SK-N-SH treated with all-trans-retinoic acid at 6 μM for 48 hours (cell line): ENCODE data around the gene PPFIBP1.

ENCODE experiments used
- ATAC-seq: fragments of 200-7000 bp; cut with Tn5 transposase; 3 replicates; pipeline ENCODE4 v1.9.1; 2020; ENCODE audit warnings: mild to moderate bottlenecking, moderate library complexity
- ARNTL ChIP-seq: fragments of 450-650 bp; formaldehyde crosslinking; IDR thresholded peaks from 2 replicates; pipeline ENCODE4 v1.5.0; 2020; ENCODE audit warnings: low read depth, mild to moderate bottlenecking, moderate library complexity, borderline replicate concordance
- BACH2 ChIP-seq: fragments of 250-450 bp; sonication (Bioruptor Pico); IDR thresholded peaks from 2 replicates; pipeline ENCODE4 v1.9.0; 2021; ENCODE audit warnings: mild to moderate bottlenecking, borderline replicate concordance
- CSDC2 ChIP-seq: fragments of 250-450 bp; sonication (Bioruptor Pico); IDR thresholded peaks from 2 replicates; pipeline ENCODE4 v1.5.0; 2020; ENCODE audit warnings: mild to moderate bottlenecking, moderate library complexity
- ESRRG ChIP-seq: fragments of 250-450 bp; sonication (Bioruptor Pico); IDR thresholded peaks from 2 replicates; pipeline ENCODE4 v1.6.1; 2021; ENCODE audit warnings: mild to moderate bottlenecking
- GLIS3 ChIP-seq: fragments of 250-450 bp; sonication (Bioruptor Pico); IDR thresholded peaks from 2 replicates; pipeline ENCODE4 v1.5.0; 2020; ENCODE audit warnings: mild to moderate bottlenecking, moderate library complexity
- ISL1 ChIP-seq: fragments of 250-450 bp; sonication (Bioruptor Pico); IDR thresholded peaks from 2 replicates; pipeline ENCODE4 v2.1.2; 2022; ENCODE audit warnings: mild to moderate bottlenecking, moderate library complexity
- OSR1 ChIP-seq: fragments of 250-450 bp; sonication (Bioruptor Pico); IDR thresholded peaks from 2 replicates; pipeline ENCODE4 v1.8.0; 2022; ENCODE audit warnings: moderate library complexity, mild to moderate bottlenecking, inconsistent platforms
- PPARA ChIP-seq: fragments of 250-450 bp; sonication (Bioruptor Pico); IDR thresholded peaks from 2 replicates; pipeline ENCODE4 v1.5.0; 2020; ENCODE audit warnings: mild to moderate bottlenecking, borderline replicate concordance
- RARB ChIP-seq: fragments of 250-450 bp; sonication (Bioruptor Pico); IDR thresholded peaks from 2 replicates; pipeline ENCODE4 v1.8.0; 2021; ENCODE audit warnings: mild to moderate bottlenecking, moderate library complexity
- SNAI2 ChIP-seq: fragments of 250-450 bp; sonication (Bioruptor Pico); IDR thresholded peaks from 2 replicates; pipeline ENCODE4 v1.5.0; 2020; ENCODE audit warnings: mild to moderate bottlenecking, moderate library complexity
- TCF4 ChIP-seq: fragments of 250-450 bp; sonication (Bioruptor Pico); IDR thresholded peaks from 2 replicates; pipeline ENCODE4 v1.8.0; 2021; ENCODE audit warnings: mild to moderate bottlenecking, moderate library complexity, borderline replicate concordance
- ZFP3 ChIP-seq: fragments of 250-450 bp; sonication (Bioruptor Pico); IDR thresholded peaks from 2 replicates; pipeline ENCODE4 v1.5.0; 2020; ENCODE audit warnings: mild to moderate bottlenecking, moderate library complexity
- ZFP30 ChIP-seq: fragments of 450-650 bp; formaldehyde crosslinking; IDR thresholded peaks from 2 replicates; pipeline ENCODE4 v1.5.0; 2022; ENCODE audit warnings: mild to moderate bottlenecking, moderate library complexity
- ZNF565 ChIP-seq: fragments of 450-650 bp; formaldehyde crosslinking; conservative IDR thresholded peaks from 2 replicates; pipeline ENCODE4 v1.5.0; 2020; ENCODE audit warnings: low read depth, mild to moderate bottlenecking, moderate library complexity
- ZNF70 ChIP-seq: fragments of 450-650 bp; formaldehyde crosslinking; IDR thresholded peaks from 2 replicates; pipeline ENCODE4 v1.5.0; 2020; ENCODE audit warnings: mild to moderate bottlenecking, moderate library complexity
- TF ChIP-seq, protein P1 (sequence below): fragments of 250-450 bp; sonication (Bioruptor Pico); IDR thresholded peaks from 2 replicates; pipeline ENCODE4 v1.8.0; 2021; ENCODE audit warnings: low read depth, mild to moderate bottlenecking, moderate library complexity, borderline replicate concordance
- TF ChIP-seq, protein P2 (sequence below): fragments of 250-450 bp; sonication (Bioruptor Pico); IDR thresholded peaks from 2 replicates; pipeline ENCODE4 v1.5.0; 2020; ENCODE audit warnings: mild to moderate bottlenecking, moderate library complexity
- TF ChIP-seq, protein P3 (sequence below): fragments of 250-450 bp; sonication (Bioruptor Pico); IDR thresholded peaks from 2 replicates; pipeline ENCODE4 v1.8.0; 2020; ENCODE audit warnings: mild to moderate bottlenecking, moderate library complexity, borderline replicate concordance
- TF ChIP-seq, protein P4 (sequence below): fragments of 250-450 bp; sonication (Bioruptor Pico); IDR thresholded peaks from 2 replicates; pipeline ENCODE4 v1.5.1; 2020; ENCODE audit warnings: low read depth, mild to moderate bottlenecking, moderate library complexity

PPFIBP1 gene

DNA sequence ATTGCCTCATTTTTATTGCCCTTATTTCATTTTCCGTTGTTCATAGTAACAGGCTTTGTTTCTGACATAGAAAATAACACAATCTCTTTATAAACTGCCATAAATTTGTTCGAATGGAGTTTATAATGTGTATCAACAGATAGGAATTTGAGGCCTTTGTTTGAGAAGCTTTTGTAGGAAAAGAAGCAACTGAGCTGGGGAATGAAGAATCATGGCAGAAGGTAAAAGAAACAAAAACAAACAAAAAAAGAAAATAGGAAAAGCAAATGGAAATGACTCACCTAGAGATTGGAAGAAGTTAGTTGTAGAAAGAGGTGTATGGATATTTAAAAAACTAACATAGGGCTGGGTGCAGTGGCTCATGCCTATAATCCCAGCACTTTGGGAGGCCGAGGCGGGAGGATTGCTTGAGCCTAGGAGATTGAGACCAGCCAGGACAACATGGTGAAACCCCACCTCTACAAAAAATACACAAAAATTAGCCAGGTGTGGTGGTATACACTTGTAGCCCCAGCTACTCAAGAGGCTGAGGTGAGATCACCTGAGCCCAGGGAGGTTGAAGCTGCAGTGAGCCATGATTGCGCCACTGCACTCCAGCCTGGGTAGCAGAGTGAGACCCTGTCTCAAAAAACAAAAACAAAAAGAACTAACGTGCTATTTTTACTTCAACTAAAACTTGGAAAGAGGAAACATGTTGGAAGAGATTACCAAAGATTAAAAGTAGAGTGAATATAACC lies 171.7 kb downstream of the PPFIBP1 start (continued):
- TF ChIP-seq, protein P1, sequence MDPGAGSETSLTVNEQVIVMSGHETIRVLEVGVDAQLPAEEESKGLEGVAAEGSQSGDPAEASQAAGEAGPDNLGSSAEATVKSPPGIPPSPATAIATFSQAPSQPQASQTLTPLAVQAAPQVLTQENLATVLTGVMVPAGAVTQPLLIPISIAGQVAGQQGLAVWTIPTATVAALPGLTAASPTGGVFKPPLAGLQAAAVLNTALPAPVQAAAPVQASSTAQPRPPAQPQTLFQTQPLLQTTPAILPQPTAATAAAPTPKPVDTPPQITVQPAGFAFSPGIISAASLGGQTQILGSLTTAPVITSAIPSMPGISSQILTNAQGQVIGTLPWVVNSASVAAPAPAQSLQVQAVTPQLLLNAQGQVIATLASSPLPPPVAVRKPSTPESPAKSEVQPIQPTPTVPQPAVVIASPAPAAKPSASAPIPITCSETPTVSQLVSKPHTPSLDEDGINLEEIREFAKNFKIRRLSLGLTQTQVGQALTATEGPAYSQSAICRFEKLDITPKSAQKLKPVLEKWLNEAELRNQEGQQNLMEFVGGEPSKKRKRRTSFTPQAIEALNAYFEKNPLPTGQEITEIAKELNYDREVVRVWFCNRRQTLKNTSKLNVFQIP (CRISPR knock-in tag), result no peak
- TF ChIP-seq TCF4 (no peak), ARNTL (CRISPR knock-in tag) (no peak), ZNF565 (CRISPR knock-in tag) (no peak)

DNA sequence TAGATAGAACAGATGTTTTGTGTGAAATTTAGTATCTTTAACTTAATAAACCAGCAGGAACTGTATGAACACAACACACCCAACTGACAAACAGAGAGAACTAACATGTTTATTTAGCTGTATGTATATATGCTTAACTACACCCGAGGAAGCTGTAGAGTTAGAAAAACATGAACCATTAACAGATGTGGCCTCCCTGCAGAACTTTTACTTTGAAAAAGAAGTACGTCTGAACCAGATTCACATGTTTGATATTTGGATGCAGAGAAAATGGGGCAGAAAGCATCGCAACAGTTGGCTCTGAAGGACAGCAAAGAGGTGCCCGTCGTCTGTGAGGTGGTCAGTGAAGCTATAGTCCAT lies 172.3 kb downstream of the PPFIBP1 start, which contains the start of gene REP15:
Gene REP15, plus strand, starts transcription at position 155 of the 360 bp plus-strand sequence. Its CDS starts 116 bp downstream, at position 271.
- no peak; the same call in 2 of the 3 replicates for ATAC-seq
- TF ChIP-seq RARB (CRISPR knock-in tag) (no peak), ESRRG (CRISPR knock-in tag) (no peak), PPARA (no peak), SNAI2 (CRISPR knock-in tag) (no peak), ZFP30 (CRISPR knock-in tag) (no peak)

DNA sequence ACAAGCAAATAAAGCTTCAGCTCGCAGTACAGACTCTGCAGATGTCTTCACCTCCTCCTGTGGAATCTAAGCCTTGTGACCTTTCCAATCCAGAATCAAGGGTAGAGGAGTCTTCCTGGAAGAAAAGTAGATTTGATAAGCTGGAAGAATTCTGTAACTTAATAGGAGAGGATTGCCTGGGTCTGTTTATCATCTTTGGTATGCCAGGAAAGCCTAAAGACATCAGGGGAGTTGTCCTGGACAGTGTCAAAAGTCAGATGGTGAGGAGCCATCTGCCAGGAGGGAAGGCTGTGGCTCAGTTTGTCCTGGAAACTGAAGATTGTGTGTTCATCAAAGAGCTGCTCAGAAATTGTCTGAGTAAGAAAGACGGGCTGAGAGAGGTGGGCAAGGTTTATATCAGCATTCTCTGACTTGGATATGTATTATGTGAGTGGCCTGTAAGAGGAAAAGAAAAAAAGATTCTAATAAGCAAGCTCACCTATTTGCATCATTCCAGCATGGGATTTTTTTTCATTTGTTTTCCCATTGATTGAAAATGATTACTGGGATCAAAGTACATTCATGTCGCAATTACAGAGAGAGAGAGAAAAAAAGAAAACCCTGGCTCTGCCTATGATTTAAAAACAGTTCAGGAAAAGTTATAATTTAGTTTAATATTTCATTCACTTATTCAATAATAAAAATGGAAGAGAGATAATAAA lies 173.0 kb downstream of the PPFIBP1 start:
- ATAC-seq, result peak; percentile 33; the same call in 2 of the 3 replicates
- TF ChIP-seq, protein P2, sequence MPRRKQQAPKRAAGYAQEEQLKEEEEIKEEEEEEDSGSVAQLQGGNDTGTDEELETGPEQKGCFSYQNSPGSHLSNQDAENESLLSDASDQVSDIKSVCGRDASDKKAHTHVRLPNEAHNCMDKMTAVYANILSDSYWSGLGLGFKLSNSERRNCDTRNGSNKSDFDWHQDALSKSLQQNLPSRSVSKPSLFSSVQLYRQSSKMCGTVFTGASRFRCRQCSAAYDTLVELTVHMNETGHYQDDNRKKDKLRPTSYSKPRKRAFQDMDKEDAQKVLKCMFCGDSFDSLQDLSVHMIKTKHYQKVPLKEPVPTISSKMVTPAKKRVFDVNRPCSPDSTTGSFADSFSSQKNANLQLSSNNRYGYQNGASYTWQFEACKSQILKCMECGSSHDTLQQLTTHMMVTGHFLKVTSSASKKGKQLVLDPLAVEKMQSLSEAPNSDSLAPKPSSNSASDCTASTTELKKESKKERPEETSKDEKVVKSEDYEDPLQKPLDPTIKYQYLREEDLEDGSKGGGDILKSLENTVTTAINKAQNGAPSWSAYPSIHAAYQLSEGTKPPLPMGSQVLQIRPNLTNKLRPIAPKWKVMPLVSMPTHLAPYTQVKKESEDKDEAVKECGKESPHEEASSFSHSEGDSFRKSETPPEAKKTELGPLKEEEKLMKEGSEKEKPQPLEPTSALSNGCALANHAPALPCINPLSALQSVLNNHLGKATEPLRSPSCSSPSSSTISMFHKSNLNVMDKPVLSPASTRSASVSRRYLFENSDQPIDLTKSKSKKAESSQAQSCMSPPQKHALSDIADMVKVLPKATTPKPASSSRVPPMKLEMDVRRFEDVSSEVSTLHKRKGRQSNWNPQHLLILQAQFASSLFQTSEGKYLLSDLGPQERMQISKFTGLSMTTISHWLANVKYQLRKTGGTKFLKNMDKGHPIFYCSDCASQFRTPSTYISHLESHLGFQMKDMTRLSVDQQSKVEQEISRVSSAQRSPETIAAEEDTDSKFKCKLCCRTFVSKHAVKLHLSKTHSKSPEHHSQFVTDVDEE (CRISPR knock-in tag), result peak; percentile 73; the same call in 1 of the 2 replicates
- TF ChIP-seq ZFP30 (CRISPR knock-in tag), result no peak
- TF ChIP-seq ZFP3, result 0 out of 2 replicates have a peak, but pooled peaks have one; percentile 37
- TF ChIP-seq TCF4, result peak; percentile 86
- TF ChIP-seq, protein P1 (CRISPR knock-in tag), result no peak
- TF ChIP-seq ZNF70 (CRISPR knock-in tag), result no peak
- TF ChIP-seq RARB (CRISPR knock-in tag), result no peak
- no peak for TF ChIP-seq SNAI2 (CRISPR knock-in tag)
- TF ChIP-seq ISL1, result peak; percentile 91
- peak; percentile 24; the same call in 1 of the 2 replicates for TF ChIP-seq CSDC2 (CRISPR knock-in tag)
- peak; percentile 76; the same call in 1 of the 2 replicates for TF ChIP-seq GLIS3
- no peak for TF ChIP-seq ESRRG (CRISPR knock-in tag)

DNA sequence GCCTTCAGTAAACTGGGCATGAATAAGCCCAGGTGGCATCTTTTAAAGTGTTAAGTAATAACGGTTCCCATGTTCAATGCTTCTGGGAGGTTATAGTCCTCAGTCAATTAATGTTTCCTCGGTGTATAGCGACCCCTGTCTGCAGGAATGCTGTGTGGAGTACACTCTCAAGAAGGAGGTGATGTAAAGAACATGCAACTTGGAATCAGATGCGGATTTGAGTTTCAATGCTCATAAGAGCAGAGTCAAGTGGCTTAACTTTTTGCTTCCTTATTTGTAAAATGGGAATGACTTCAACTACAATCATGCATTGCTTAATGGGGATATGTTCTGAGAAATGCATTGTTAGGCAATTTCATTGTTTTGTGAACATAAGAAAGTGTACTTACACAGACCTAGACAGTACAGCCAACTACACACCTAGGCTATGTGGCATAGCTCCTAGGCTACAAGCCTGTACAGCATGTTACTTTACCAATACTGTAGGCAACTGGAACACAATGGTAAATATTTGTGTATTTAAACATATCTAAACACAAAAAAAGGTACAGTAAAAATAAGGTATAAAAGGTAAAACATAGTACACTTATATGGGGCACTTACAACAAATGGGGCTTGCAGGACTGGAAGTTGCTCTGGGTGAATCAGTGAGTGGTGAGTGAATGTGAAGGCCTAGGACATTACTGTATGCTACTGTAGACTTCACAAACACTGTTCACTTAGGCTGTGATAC lies 179.9 kb downstream of the PPFIBP1 start:
- TF ChIP-seq, protein P3, sequence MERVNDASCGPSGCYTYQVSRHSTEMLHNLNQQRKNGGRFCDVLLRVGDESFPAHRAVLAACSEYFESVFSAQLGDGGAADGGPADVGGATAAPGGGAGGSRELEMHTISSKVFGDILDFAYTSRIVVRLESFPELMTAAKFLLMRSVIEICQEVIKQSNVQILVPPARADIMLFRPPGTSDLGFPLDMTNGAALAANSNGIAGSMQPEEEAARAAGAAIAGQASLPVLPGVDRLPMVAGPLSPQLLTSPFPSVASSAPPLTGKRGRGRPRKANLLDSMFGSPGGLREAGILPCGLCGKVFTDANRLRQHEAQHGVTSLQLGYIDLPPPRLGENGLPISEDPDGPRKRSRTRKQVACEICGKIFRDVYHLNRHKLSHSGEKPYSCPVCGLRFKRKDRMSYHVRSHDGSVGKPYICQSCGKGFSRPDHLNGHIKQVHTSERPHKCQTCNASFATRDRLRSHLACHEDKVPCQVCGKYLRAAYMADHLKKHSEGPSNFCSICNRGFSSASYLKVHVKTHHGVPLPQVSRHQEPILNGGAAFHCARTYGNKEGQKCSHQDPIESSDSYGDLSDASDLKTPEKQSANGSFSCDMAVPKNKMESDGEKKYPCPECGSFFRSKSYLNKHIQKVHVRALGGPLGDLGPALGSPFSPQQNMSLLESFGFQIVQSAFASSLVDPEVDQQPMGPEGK (CRISPR knock-in tag), result no peak
- TF ChIP-seq GLIS3 (no peak), ZFP30 (CRISPR knock-in tag) (no peak), BACH2 (no peak), OSR1 (no peak), TCF4 (no peak), ISL1 (no peak), PPARA (no peak), ZFP3 (no peak)
- TF ChIP-seq, protein P4, sequence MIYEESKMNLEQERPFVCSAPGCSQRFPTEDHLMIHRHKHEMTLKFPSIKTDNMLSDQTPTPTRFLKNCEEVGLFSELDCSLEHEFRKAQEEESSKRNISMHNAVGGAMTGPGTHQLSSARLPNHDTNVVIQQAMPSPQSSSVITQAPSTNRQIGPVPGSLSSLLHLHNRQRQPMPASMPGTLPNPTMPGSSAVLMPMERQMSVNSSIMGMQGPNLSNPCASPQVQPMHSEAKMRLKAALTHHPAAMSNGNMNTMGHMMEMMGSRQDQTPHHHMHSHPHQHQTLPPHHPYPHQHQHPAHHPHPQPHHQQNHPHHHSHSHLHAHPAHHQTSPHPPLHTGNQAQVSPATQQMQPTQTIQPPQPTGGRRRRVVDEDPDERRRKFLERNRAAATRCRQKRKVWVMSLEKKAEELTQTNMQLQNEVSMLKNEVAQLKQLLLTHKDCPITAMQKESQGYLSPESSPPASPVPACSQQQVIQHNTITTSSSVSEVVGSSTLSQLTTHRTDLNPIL, result no peak
- peak; percentile 90 for ATAC-seq
